Sciatic nerve (tissue), 2 donors: Measurements from ENCODE around the gene RAD52. TPM values are rescaled to one million over a fixed set of nuclear protein-coding genes. Genes with fewer than 3 reads are reported as not detected.

ENCODE experiments used
- ATAC-seq: fragments of 200-7000 bp; cut with Tn5 transposase; one replicate; pipeline ENCODE4 v1.9.1; 2020; ENCODE audit warnings: mild to moderate bottlenecking, moderate library complexity
- DNase-seq: peaks from one replicate; pipeline ENCODE4 v3.0.0-alpha.2; 2020; ENCODE audit warnings: low spot score
- intact Hi-C: fragments of 100-400 bp; cut with DNase I; formaldehyde crosslinking; loops from one replicate; pipeline ENCODE4 v1.14.2; 2022
- total RNA-seq: library from RNA; stranded (reverse); fragmentation: NEBNext Ultra II Directional; extraction: Animal tissue kit (Norgen Biotek cat#: 25700); gene quantifications from one replicate; pipeline ENCODE4 v1.2.1, GENCODE V29; 2021
- donor health status: DM: no; HTN: no; CAD: no.
- donor health status: DM: no; HTN: no; CAD: no.

The RAD52 gene
- total RNA-seq, 1 donor from 2014 or later, result 25.6 TPM

DNA sequence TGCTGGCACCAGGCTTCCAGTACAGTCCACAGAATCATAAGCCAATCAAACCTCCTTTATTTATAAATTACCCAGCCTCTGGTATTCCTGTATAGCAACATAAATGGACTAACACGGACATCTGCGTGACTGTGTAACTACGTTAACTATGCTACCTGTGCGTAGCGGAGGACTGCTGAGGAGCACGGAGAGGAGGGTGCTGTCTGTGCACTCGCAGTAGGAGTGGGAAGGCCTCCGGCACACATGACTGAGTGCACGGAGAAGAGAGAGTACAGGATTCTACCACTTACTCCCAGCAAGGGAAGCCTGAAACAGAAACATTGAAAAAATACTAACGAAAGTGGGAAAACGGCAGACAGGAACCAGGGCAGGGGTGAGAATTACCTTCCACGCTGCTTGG, 22.9 kb downstream of the RAD52 start:
- intact Hi-C loops, result no loop called here
- ATAC-seq (no peak), DNase-seq (no peak)

DNA sequence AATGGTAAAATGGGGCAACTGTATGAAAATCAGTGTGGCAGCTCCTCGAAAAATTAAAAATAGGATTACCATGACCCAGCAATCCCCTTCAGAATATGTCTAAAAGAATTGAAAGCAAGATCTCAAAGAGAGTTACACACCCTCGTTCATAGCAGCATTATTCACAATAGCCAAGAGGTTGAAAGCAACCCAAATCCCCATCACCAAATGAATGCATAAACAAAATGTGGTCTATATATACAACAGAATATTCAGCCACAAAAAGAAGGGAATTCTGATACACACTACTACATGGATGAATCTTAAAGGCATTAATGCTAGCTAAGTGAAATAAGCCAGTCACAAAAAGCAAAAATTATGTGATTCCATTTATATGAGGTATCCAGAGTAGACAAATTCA, 27.2 kb downstream of the RAD52 start:
- intact Hi-C loops, result no loop called here
- no peak for ATAC-seq
- DNase-seq, result no peak

DNA sequence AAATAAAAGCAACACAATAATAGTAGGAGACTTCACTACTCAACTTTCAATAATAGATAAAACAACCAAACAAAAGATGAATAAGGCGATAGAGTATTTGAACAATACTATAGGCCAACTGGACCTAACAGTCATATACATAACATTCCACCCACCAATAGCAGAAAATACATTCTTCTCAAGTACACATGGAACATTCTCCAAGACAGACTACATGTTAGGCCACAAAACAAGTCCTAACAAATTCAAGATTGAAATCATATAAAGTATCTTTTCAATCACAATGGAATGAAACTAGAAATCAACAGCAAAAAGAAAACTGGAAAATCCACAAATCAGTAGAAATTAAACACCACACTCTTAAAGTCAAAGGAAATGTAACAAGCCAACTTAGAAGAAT, 28.8 kb downstream of the RAD52 start:
- ATAC-seq (no peak), DNase-seq (no peak)
- intact Hi-C loops, result no loop called here

DNA sequence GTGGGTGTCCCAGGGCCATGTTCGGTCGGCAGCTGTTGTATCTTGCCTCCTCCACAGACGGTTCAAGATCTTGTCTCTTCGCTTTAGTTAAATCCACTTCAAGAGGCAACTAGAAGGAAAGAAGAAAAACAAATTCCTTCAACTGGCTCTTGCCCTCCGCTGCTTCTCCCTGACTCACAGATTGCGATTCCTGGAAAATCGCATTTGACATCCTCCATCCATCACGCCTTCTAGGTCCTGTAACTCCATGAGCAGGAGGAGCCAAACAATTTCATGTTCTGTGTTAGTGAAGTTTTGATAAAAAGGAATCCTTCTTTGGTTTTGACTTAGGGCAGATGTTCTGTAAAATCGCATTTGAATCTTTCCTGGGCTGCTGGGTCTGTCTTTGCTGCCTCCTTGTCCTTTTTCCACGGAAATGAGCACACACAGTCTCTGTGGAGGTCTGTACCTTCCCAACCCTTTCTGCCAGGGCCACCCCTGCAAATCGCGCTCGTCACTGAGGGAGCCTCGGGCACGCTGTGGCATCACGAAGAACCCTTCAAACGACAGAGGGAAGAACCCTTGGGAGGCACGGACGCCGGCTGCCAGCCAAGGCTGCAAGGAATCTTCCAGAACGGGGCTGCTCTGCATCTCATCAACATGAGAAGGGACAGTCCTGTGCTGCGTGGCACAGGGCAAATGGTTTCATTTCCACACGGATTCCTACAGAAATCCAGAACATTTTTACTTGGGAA, 32.6 kb downstream of the RAD52 start:
- intact Hi-C loops, result no loop called here
- ATAC-seq (no peak), DNase-seq (no peak)

GRCh38 chr12:916240-916639, 33.3 kb downstream of the RAD52 start:
- intact Hi-C loops, result no loop called here
- DNase-seq (no peak), ATAC-seq (no peak)

GRCh38 chr12:915090-915489, 34.4 kb downstream of the RAD52 start:
- DNase-seq (no peak), ATAC-seq (no peak)
- intact Hi-C loops, result no loop called here

DNA sequence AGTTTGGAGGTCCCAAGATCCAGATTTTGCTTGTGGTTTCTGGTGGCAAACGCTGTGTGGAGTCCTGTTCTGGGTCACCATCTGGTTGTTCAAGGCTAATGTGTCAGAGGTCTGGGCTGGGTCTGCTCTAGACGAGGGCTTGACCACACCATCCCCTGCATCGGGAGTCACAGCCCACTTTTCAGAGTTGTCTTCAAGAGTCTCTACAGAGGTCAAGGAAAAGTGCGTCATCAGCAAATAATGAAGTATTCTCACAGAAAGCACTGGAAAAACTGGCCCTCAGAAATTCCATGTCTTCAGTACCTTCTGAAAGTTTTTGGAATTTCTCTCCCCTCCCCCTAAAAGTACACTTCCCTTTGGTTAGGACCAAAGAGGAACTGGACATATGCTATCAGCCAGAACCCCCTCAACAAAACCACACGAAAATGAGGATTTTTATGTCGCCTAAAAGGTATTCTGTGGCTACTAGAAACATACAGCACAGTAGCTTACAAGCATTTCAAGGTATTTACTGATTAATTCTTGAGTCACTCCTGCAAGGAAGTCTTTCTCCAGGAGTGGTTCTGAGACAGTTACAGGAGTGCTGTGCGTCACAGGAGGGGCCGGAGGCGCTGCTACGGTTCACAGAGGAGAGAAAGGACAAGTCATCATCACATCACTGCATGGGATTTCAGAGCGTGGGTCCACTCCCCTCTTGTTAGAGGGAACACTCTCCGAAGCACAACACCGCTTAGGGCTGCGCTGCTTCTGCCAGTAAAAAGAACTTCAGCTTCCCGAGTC, 35.4 kb downstream of the RAD52 start:
- no peak for ATAC-seq
- intact Hi-C loops, result no loop called here
- DNase-seq, result no peak

DNA sequence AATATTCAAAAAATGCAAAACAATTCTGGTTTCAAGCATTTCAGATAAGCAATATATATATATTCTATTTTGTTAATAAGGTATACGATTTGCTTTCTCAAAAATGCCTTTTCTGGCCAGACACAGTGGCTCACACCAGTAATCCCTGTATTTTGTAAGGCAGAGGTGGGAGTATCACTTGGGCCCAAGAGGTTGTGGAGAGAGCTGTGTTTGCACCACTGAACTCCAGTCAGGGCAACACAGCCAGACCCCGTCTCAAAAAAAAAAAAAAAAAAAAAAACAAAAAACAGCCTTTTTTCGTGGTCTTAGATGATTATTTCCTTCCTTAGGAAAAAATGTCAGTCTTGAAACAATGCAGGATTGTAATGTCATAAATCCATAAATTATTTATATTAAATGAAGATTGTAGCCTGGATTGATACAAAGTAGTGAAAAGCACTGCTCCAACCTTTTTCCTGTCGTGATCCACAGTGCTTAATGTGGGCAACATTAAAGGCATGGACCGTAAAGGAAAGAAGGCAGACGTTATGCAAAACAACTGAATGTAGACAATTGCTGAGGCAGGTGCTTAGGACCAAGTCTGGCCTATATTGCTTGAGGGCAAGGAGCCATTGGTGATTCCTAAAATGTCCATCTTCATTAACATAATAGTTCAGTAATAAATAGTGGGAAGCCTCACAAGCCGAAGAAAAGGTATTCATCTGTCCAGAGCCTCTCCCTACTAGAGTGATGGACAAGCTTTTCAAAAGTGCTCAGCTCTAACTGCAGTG, 36.8 kb downstream of the RAD52 start:
- no peak for DNase-seq
- ATAC-seq, result no peak
- intact Hi-C loops, result no loop called here

DNA sequence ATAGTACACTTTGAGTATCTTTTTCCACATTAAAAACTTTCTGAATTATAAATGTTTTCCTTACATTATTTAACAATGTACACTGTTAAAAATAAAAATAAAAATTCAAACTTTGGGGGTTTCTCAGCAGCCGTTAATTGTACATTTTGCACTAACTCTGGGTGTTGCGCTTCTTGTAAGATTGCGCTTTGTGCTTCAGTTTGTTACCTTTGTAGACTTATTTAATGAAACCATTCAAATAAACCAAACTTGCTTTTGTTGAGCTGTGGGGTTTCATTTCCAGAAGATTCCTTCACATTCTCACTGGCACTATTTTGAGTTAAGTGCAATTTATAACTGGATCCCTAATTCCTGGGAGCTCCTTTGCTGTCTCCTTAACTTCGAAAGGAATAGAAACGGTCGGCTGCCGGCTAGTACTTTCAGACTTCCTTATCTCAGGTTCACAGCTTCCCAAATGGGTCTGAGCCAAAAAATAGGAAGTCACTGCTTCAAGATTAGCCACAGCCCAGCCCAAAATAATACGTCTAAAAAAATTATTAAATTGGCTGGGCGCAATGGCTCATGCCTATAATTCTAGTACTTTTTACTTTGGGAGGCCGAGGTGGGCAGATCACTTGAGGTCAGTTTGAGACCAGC, 38.2 kb downstream of the RAD52 start:
- no peak for ATAC-seq
- no peak for DNase-seq
- intact Hi-C loops, result no loop called here

DNA sequence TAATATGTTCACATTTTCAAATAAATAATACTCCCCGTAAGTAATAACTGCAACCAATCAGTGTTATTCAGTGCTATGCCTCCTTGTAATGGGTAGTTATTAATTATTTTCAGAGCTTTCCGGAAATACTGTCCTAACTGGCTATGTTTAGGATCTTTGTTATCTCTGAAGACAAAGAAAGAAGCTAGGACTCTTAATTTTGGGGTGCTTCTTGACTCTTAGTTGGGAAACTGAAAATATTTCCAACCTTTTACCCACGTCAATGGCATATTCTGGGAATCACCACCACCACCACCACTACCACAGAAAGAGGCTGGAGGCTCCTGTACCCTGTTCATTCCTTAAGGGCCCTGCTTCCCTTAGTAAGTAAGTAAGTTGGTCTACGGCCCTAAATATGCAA, 39.1 kb downstream of the RAD52 start:
- DNase-seq (no peak), ATAC-seq (no peak)
- intact Hi-C loops, result no loop called here

- intact Hi-C loops, result no loop called here
- no peak for ATAC-seq
- no peak for DNase-seq
Observed at GRCh38 chr12:909861-910260, 39.6 kb downstream of the RAD52 start.

- intact Hi-C loops, result no loop called here
- ATAC-seq (no peak), DNase-seq (no peak)
Observed at GRCh38 chr12:907413-908185, 41.9 kb downstream of the RAD52 start.

DNA sequence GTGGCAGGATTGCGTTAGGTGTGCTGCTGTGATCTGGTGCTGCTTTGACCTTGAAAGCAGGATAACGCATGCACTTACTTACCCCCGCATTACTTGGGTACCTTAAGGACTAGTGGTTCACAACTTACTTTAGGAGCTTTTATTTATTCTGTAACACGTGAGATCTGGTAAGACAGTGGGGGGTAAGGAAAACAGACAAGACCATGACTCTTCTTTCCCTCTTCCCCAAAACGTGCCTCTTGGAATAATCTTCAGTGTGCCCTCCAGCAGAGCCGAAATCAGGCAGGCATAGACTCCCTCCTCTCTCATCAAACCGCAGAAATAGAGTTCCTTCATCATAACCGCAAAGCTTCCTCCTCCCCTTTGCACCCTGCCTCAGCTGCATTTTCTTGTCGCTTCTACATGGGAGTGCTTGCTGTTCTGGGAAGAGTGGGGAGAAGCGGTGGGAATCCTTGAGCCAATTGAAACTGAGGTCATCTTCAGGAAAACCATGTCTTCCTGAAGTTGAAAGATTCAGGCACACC, 43.4 kb downstream of the RAD52 start:
- DNase-seq (no peak), ATAC-seq (no peak)
- intact Hi-C loops, result no loop called here

GRCh38 chr12:905261-906031, 44.0 kb downstream of the RAD52 start:
- intact Hi-C loops, result no loop called here
- DNase-seq (no peak), ATAC-seq (no peak)

GRCh38 chr12:904010-904414, 45.5 kb downstream of the RAD52 start:
- no peak for DNase-seq
- ATAC-seq, result no peak
- intact Hi-C loops, result no loop called here

DNA sequence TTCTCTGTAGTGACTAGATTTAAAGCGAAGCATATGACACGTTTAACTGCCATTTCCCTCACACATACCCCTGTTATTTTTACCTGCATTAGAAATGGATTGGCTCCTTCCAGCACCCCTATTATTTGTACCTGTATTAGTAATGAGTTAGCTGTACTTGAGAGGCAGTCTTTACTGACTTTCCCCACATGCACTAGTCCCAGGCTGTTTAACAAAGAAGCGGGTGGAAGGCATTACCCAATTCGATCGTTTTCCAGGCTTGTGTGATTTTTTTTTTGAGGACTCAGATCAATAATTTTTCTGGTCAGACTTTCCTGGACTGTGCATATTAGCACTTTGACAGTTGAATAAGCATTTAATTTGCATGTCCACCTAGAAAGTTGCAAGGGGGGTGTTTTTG, 46.4 kb downstream of the RAD52 start:
- ATAC-seq (no peak), DNase-seq (no peak)
- intact Hi-C loops, result no loop called here

GRCh38 chr12:902581-902980, 46.9 kb downstream of the RAD52 start:
- no peak for DNase-seq
- intact Hi-C loops, result no loop called here
- no peak for ATAC-seq

GRCh38 chr12:897386-897785, 52.1 kb downstream of the RAD52 start:
- intact Hi-C loops, result no loop called here
- no peak for DNase-seq
- no peak for ATAC-seq
